ENCODE results near the gene CXCR6. TPM values are rescaled to one million over a fixed set of nuclear protein-coding genes. Genes with fewer than 3 reads are reported as not detected.

CXCR6 gene
- total RNA-seq, 1 experiment from 2014 or later: not detected

DNA sequence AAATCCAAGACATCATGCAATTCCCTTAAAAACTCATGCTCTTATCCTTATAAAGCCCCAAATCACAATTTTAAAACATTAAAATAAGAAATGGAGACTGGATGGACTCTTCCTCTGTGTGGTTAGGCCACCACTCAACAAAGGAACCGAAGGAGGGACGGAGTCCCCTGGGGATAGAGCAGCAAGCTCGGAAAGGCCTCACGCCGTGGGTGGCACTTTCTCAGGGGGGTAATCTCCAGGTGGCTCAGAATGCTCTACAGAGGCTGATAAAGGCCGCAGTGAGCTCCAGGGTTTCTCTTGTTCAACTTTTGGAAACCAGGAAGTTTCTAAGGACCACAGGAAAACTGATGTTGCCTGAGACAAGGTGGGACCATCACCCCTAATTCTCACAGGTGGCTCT, 33.7 kb upstream of the CXCR6 start:
- Mint-ChIP-seq H3K27me3 (ENCODE audit: low read depth) (0 out of 2 replicates have a peak, but pooled peaks cover under 1% of the 10 kb centered on the region), H3K9me3 (no peaks in the 10 kb centered on the region), H3K27ac (no peak overlapping the region), H3K4me3 (no peak overlapping the region), H3K4me1 (no peaks in the 10 kb centered on the region), H3K36me3 (no peaks in the 10 kb centered on the region)
- CTCF ChIA-PET: interaction anchor here (1.1 kb wide), 1 partner anchor 20 kb away, joined by 3 read pairs; no protein-coding TSS in a partner anchor
- POLR2A ChIA-PET: no interaction called here
- no peak for DNase-seq (ENCODE audit: low spot score)
- ATAC-seq: no peak
- TF ChIP-seq, protein P1, sequence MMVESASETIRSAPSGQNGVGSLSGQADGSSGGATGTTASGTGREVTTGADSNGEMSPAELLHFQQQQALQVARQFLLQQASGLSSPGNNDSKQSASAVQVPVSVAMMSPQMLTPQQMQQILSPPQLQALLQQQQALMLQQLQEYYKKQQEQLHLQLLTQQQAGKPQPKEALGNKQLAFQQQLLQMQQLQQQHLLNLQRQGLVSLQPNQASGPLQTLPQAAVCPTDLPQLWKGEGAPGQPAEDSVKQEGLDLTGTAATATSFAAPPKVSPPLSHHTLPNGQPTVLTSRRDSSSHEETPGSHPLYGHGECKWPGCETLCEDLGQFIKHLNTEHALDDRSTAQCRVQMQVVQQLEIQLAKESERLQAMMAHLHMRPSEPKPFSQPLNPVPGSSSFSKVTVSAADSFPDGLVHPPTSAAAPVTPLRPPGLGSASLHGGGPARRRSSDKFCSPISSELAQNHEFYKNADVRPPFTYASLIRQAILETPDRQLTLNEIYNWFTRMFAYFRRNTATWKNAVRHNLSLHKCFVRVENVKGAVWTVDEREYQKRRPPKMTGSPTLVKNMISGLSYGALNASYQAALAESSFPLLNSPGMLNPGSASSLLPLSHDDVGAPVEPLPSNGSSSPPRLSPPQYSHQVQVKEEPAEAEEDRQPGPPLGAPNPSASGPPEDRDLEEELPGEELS (CRISPR knock-in tag; IDR thresholded peaks at IDR 0.05): no peak
- no peak for TF ChIP-seq ESRRA (CRISPR knock-in tag; IDR thresholded peaks at IDR 0.05; ENCODE audit: borderline replicate concordance)
- TF ChIP-seq ZNF317 (CRISPR knock-in tag; IDR thresholded peaks at IDR 0.05; ENCODE audit: borderline replicate concordance, low read depth): no peak
- no peak for TF ChIP-seq SOX15 (CRISPR knock-in tag; IDR thresholded peaks at IDR 0.05)
- no peak for TF ChIP-seq ZNF396 (CRISPR knock-in tag; IDR thresholded peaks at IDR 0.05; ENCODE audit: borderline replicate concordance)
- TF ChIP-seq ZNF121 (CRISPR knock-in tag; IDR thresholded peaks at IDR 0.05): no peak
- TF ChIP-seq NR1H2 (CRISPR knock-in tag; IDR thresholded peaks at IDR 0.05): no peak
- TF ChIP-seq FOXP1 (CRISPR knock-in tag; IDR thresholded peaks at IDR 0.05; ENCODE audit: borderline replicate concordance): no peak
- no peak for TF ChIP-seq FOXJ3 (CRISPR knock-in tag; IDR thresholded peaks at IDR 0.05; ENCODE audit: borderline replicate concordance)
- TF ChIP-seq, protein P2, sequence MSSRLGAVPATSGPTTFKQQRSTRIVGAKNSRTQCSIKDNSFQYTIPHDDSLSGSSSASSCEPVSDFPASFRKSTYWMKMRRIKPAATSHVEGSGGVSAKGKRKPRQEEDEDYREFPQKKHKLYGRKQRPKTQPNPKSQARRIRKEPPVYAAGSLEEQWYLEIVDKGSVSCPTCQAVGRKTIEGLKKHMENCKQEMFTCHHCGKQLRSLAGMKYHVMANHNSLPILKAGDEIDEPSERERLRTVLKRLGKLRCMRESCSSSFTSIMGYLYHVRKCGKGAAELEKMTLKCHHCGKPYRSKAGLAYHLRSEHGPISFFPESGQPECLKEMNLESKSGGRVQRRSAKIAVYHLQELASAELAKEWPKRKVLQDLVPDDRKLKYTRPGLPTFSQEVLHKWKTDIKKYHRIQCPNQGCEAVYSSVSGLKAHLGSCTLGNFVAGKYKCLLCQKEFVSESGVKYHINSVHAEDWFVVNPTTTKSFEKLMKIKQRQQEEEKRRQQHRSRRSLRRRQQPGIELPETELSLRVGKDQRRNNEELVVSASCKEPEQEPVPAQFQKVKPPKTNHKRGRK (CRISPR knock-in tag; IDR thresholded peaks at IDR 0.05; ENCODE audit: borderline replicate concordance): no peak
- TF ChIP-seq ZNF671 (CRISPR knock-in tag; IDR thresholded peaks at IDR 0.05): no peak
- no peak for TF ChIP-seq NR2C2 (CRISPR knock-in tag; IDR thresholded peaks at IDR 0.05)
- TF ChIP-seq, protein P3, sequence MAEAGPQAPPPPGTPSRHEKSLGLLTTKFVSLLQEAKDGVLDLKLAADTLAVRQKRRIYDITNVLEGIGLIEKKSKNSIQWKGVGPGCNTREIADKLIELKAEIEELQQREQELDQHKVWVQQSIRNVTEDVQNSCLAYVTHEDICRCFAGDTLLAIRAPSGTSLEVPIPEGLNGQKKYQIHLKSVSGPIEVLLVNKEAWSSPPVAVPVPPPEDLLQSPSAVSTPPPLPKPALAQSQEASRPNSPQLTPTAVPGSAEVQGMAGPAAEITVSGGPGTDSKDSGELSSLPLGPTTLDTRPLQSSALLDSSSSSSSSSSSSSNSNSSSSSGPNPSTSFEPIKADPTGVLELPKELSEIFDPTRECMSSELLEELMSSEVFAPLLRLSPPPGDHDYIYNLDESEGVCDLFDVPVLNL (CRISPR knock-in tag; IDR thresholded peaks at IDR 0.05; ENCODE audit: borderline replicate concordance, low read depth): no peak
- TF ChIP-seq, protein P4, sequence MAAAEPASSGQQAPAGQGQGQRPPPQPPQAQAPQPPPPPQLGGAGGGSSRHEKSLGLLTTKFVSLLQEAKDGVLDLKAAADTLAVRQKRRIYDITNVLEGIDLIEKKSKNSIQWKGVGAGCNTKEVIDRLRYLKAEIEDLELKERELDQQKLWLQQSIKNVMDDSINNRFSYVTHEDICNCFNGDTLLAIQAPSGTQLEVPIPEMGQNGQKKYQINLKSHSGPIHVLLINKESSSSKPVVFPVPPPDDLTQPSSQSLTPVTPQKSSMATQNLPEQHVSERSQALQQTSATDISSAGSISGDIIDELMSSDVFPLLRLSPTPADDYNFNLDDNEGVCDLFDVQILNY (CRISPR knock-in tag; IDR thresholded peaks at IDR 0.05): no peak
- TF ChIP-seq ZNF423 (CRISPR knock-in tag; IDR thresholded peaks at IDR 0.05): no peak

DNA sequence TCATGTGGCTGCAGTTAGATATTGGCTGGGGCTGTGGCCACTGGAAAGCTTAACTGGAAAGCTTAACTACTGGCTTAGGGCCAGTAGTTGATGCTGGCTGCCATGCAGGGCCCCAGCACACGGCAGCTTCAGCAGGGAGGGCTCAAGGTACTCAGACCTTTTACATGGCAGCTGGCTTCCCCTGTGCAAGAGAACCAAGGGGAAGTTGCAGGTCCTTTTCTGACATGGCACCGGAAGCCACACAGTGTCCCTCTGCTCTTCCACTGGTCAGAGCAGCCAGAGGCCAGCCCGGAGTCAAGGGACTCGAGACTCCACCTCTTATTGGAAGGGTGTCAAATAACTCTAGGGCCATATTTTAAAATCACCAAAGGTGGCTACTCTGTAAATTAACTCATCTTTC, 32.4 kb upstream of the CXCR6 start:
- peaks cover 5% of the 10 kb centered on the region; the same call in 1 of the 2 replicates for H3K4me1 Mint-ChIP-seq
- CTCF ChIA-PET: interaction anchor here (1.3 to 1.7 kb wide), 2 partner anchors 28 to 168 kb away, joined by 5 to 7 read pairs; no protein-coding TSS in a partner anchor
- no peak overlapping the region for H3K4me3 Mint-ChIP-seq
- POLR2A ChIA-PET: no interaction called here
- TF ChIP-seq, protein P5, sequence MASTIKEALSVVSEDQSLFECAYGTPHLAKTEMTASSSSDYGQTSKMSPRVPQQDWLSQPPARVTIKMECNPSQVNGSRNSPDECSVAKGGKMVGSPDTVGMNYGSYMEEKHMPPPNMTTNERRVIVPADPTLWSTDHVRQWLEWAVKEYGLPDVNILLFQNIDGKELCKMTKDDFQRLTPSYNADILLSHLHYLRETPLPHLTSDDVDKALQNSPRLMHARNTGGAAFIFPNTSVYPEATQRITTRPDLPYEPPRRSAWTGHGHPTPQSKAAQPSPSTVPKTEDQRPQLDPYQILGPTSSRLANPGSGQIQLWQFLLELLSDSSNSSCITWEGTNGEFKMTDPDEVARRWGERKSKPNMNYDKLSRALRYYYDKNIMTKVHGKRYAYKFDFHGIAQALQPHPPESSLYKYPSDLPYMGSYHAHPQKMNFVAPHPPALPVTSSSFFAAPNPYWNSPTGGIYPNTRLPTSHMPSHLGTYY (CRISPR knock-in tag; IDR thresholded peaks at IDR 0.05): no peak
- no peaks in the 10 kb centered on the region for H3K9me3 Mint-ChIP-seq
- ATAC-seq: no peak
- peaks cover 9% of the 10 kb centered on the region for H3K27me3 Mint-ChIP-seq (ENCODE audit: low read depth)
- DNase-seq (ENCODE audit: low spot score): no peak
- no peak overlapping the region for H3K27ac Mint-ChIP-seq
- no peaks in the 10 kb centered on the region for H3K36me3 Mint-ChIP-seq

Data from WTC11 (cell line).